KMS-11 (cell line): ENCODE data around the gene LDB2.

Experiments
- H2AFZ ChIP-seq: fragments of 200-600 bp; sonication (generic); 2 replicates; pipeline ENCODE4 v1.6.1; 2016; ENCODE audit warnings: antibody characterized with exemption, mixed run types, low read depth
- H3K27ac ChIP-seq: fragments of 200-600 bp; sonication (generic); 2 replicates; pipeline ENCODE4 v1.6.1; 2016; ENCODE audit warnings: mild to moderate bottlenecking, mixed run types
- H3K27me3 ChIP-seq: fragments of 200-600 bp; sonication (generic); 2 replicates; pipeline ENCODE4 v1.6.1; 2017; ENCODE audit warnings: mild to moderate bottlenecking, low read depth, mixed run types, moderate library complexity; ENCODE audit not compliant: insufficient read depth
- H3K36me3 ChIP-seq: fragments of 200-600 bp; sonication (generic); 2 replicates; pipeline ENCODE4 v1.6.1; 2017; ENCODE audit warnings: mild to moderate bottlenecking, mixed run types; ENCODE audit not compliant: insufficient read depth
- H3K4me1 ChIP-seq: fragments of 200-600 bp; sonication (generic); 2 replicates; pipeline ENCODE4 v1.6.1; 2016; ENCODE audit warnings: mild to moderate bottlenecking, low read depth, mixed run types; ENCODE audit not compliant: poor library complexity, severe bottlenecking
- H3K4me2 ChIP-seq: fragments of 200-600 bp; sonication (generic); 2 replicates; pipeline ENCODE4 v1.7.0; 2016; ENCODE audit warnings: mild to moderate bottlenecking, mixed run types
- H3K4me3 ChIP-seq: fragments of 200-600 bp; sonication (generic); IDR thresholded peaks from 2 replicates; pipeline ENCODE4 v1.6.1; 2017; ENCODE audit warnings: low read depth, low read length, mixed read lengths; ENCODE audit not compliant: insufficient read depth
- H3K79me2 ChIP-seq: fragments of 200-600 bp; sonication (generic); 2 replicates; pipeline ENCODE4 v1.6.1; 2016; ENCODE audit warnings: low read depth, mixed run types; ENCODE audit not compliant: insufficient read depth
- H3K9ac ChIP-seq: fragments of 200-600 bp; sonication (generic); 2 replicates; pipeline ENCODE4 v1.6.1; 2016; ENCODE audit warnings: mild to moderate bottlenecking, mixed run types
- H4K20me1 ChIP-seq: fragments of 200-600 bp; sonication (generic); 2 replicates; pipeline ENCODE4 v1.6.1; 2016; ENCODE audit warnings: mild to moderate bottlenecking, mixed run types; ENCODE audit not compliant: insufficient read depth
- TF ChIP-seq, protein P1 (sequence below): fragments of 200-600 bp; sonication (generic); conservative IDR thresholded peaks from 2 replicates; pipeline ENCODE4 v1.6.1; 2017; ENCODE audit warnings: low read depth, mild to moderate bottlenecking, antibody characterized with exemption, low read length, moderate library complexity, mixed read lengths

Gene LDB2

DNA sequence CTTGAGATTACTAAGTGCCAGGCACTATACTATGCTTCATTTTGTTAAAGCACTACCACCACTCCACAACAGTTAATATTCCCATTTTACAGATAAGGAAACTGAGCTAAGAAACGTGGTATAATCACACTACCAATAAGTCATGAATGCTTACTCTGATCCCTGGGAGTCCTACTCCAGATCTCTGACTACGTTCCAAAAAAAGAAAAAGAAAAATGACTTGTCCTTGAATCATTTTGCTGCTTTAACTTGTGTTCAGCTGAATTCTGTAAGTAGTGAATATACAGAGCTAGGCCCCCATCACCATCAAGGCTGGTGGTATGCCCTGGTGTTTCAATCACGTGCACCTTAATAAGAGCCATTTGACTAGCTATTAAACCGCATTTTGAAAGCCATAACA, 39.4 kb downstream of the LDB2 start:
- TF ChIP-seq, protein P1, sequence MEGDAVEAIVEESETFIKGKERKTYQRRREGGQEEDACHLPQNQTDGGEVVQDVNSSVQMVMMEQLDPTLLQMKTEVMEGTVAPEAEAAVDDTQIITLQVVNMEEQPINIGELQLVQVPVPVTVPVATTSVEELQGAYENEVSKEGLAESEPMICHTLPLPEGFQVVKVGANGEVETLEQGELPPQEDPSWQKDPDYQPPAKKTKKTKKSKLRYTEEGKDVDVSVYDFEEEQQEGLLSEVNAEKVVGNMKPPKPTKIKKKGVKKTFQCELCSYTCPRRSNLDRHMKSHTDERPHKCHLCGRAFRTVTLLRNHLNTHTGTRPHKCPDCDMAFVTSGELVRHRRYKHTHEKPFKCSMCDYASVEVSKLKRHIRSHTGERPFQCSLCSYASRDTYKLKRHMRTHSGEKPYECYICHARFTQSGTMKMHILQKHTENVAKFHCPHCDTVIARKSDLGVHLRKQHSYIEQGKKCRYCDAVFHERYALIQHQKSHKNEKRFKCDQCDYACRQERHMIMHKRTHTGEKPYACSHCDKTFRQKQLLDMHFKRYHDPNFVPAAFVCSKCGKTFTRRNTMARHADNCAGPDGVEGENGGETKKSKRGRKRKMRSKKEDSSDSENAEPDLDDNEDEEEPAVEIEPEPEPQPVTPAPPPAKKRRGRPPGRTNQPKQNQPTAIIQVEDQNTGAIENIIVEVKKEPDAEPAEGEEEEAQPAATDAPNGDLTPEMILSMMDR, result no peak
- H3K4me1 ChIP-seq, result no peaks in the 10 kb centered on the region
- no peak overlapping the region for H3K27ac ChIP-seq
- no peaks in the 10 kb centered on the region for H3K79me2 ChIP-seq
- H3K36me3 ChIP-seq, result no peaks in the 10 kb centered on the region
- no peaks in the 10 kb centered on the region for H3K27me3 ChIP-seq
- no peak overlapping the region for H3K4me2 ChIP-seq
- H3K4me3 ChIP-seq, result no peak overlapping the region
- no peak overlapping the region for H2AFZ ChIP-seq
- no peak overlapping the region for H3K9ac ChIP-seq
- no peaks in the 10 kb centered on the region for H4K20me1 ChIP-seq

DNA sequence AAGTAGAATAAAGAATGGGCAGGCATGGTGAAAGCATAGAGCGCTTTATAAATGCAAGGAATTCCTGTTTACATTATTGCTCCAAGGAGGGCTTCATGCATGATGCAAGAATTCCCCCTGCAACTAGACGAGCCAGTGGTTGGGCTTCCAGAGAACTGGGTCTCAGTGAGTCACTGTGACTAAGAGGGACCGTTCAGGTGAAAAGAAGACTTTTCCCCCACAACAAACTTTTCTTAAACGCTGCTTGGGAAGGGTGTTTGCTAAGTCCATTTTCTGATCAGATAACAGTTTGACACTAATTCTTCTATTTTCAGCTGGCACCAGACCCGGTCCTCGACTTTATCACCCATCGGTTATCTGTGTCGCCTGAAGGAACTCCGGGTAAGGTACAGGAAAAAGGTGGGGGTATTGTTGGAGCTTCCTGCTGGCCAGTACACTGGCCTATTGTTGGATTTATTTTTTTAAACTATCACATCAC, 40.1 kb downstream of the LDB2 start:
- no peaks in the 10 kb centered on the region for H3K27me3 ChIP-seq
- H3K79me2 ChIP-seq, result no peaks in the 10 kb centered on the region
- no peak overlapping the region for H3K27ac ChIP-seq
- H3K4me3 ChIP-seq, result no peak overlapping the region
- H4K20me1 ChIP-seq, result no peaks in the 10 kb centered on the region
- H3K4me1 ChIP-seq, result no peaks in the 10 kb centered on the region
- no peak overlapping the region for H3K4me2 ChIP-seq
- H3K36me3 ChIP-seq, result no peaks in the 10 kb centered on the region
- H2AFZ ChIP-seq, result no peak overlapping the region
- TF ChIP-seq, protein P1, result no peak
- no peak overlapping the region for H3K9ac ChIP-seq

DNA sequence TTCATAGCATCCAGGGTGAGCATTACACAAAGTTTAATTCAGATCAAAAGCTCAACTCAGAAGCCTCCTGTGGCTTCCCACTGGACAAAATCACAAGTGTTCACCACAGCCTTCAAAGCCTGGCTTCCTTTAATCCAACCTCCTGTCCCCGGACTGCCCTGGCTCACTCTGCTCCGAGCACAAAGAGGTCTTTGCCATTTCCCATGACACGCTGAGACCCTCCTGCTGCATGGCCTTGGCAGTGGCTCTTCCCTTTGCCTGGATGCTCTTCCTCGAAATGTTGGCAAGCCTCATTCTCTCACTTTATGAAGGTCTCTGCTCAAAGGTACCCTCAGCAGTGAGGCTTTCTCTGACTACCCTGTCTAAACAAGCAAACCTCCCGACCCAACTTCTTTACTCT, 41.0 kb downstream of the LDB2 start:
- Histone ChIP-seq H3K27me3 (no peaks in the 10 kb centered on the region), H2AFZ (no peak overlapping the region), H4K20me1 (no peaks in the 10 kb centered on the region), H3K9ac (no peak overlapping the region), H3K27ac (no peak overlapping the region), H3K4me1 (no peaks in the 10 kb centered on the region), H3K4me3 (no peak overlapping the region), H3K36me3 (no peaks in the 10 kb centered on the region), H3K79me2 (no peaks in the 10 kb centered on the region), H3K4me2 (no peak overlapping the region)
- TF ChIP-seq, protein P1, result no peak

DNA sequence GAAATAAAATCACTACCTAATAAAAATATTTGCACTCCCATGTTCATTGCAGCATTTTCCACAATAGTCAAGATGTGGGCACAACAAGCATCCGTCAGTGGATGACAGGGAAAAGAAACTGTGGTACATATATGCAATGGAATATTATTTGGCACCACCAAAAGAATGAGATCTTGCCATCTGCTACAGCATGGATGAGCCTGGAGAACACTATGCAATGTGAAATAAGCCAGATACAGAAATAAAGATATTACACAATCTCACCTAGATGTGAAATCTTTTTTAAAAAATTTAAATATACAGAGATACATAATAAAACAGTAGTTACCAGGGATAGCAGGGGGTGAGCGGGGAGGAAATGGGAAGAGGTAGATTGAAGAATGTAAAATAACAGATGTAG, 44.8 kb downstream of the LDB2 start:
- H3K27me3 ChIP-seq, result no peaks in the 10 kb centered on the region
- TF ChIP-seq, protein P1, result no peak
- H3K79me2 ChIP-seq, result no peaks in the 10 kb centered on the region
- no peak overlapping the region for H3K4me2 ChIP-seq
- H3K36me3 ChIP-seq, result no peaks in the 10 kb centered on the region
- H3K4me1 ChIP-seq, result no peaks in the 10 kb centered on the region
- no peaks in the 10 kb centered on the region for H4K20me1 ChIP-seq
- no peak overlapping the region for H3K4me3 ChIP-seq
- no peak overlapping the region for H3K9ac ChIP-seq
- H3K27ac ChIP-seq, result no peak overlapping the region
- no peak overlapping the region for H2AFZ ChIP-seq

DNA sequence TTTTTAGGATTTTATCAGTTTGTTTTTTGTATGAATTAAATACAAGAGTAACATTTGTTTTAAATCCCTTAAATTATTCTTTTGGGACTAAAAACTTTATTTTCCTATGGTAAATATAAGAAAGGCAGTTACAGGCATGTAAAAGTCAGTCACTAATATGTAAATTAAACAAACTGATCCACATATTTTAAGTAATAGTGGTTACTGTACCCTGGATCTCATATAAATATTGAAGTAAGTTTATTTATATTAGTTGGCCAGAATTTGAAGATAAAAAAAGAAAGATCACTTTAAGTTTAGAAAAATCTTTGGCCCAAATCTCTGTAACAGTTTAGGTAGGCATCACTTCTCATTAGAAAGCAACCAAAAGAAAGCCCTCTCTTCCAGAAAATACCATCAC, 45.8 kb downstream of the LDB2 start:
- no peaks in the 10 kb centered on the region for H4K20me1 ChIP-seq
- TF ChIP-seq, protein P1, result no peak
- no peaks in the 10 kb centered on the region for H3K79me2 ChIP-seq
- no peaks in the 10 kb centered on the region for H3K4me1 ChIP-seq
- no peaks in the 10 kb centered on the region for H3K27me3 ChIP-seq
- no peak overlapping the region for H3K9ac ChIP-seq
- H3K4me3 ChIP-seq, result no peak overlapping the region
- no peaks in the 10 kb centered on the region for H3K36me3 ChIP-seq
- H3K27ac ChIP-seq, result no peak overlapping the region
- no peak overlapping the region for H2AFZ ChIP-seq
- no peak overlapping the region for H3K4me2 ChIP-seq
